ENCODE results near the gene ZNF697. TPM values are rescaled to one million over a fixed set of nuclear protein-coding genes. Genes with fewer than 3 reads are reported as not detected.
A peak's percentile ranks its signal among the peaks of the same experiment; 100 is the strongest.
"Not testable (repeated sequence)": the region's sequence is repeated elsewhere in the genome, so short reads cannot be mapped to it uniquely, and the experiment has no call there.

ZNF697 gene
- total RNA-seq, 1 donor from 2014 or later = 8.8 TPM

DNA sequence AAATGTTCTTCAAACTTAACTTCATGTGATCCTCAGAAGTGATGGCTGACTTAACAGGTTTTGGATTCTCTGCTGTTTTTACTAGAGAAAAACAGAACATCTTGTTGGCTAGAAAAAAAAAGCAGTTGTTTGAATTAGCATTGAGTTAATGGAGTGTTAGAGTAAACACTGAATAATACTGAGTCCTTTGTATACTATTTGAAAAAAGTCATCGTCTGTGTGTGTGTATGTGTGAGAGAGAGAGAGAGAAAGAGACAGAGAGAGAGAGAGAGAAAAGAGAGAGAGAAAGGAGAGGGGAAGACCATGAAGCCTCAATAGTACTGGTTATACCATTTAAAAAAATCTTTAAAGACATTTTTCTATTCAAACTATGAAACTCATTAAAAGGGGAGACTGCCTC lies 10.4 kb downstream of the ZNF697 start:
- intact Hi-C loops (cut with DNase I) = no loop called here
- DNase-seq (ENCODE audit: missing footprints) (no peak), ATAC-seq (no peak)

GRCh38 chr1:119636491-119637089 lies 11.5 kb downstream of the ZNF697 start:
- ATAC-seq (no peak), DNase-seq (ENCODE audit: missing footprints) (no peak)
- intact Hi-C loops (cut with DNase I) = no loop called here

GRCh38 chr1:119635811-119636390 lies 12.2 kb downstream of the ZNF697 start:
- no peak for ATAC-seq
- no peak for DNase-seq (ENCODE audit: missing footprints)
- intact Hi-C loops (cut with DNase I) = no loop called here

GRCh38 chr1:119634016-119634415 lies 14.1 kb downstream of the ZNF697 start:
- DNase-seq (ENCODE audit: missing footprints) (no peak), ATAC-seq (no peak)
- intact Hi-C loops (cut with DNase I) = no loop called here

- no peak for ATAC-seq
- intact Hi-C loops (cut with DNase I) = no loop called here
- no peak for DNase-seq (ENCODE audit: missing footprints)
Observed at GRCh38 chr1:119633575-119633974, 14.5 kb downstream of the ZNF697 start.

GRCh38 chr1:119632841-119633240 lies 15.2 kb downstream of the ZNF697 start:
- ATAC-seq = no peak
- intact Hi-C loops (cut with DNase I) = no loop called here
- DNase-seq (ENCODE audit: missing footprints) = no peak

DNA sequence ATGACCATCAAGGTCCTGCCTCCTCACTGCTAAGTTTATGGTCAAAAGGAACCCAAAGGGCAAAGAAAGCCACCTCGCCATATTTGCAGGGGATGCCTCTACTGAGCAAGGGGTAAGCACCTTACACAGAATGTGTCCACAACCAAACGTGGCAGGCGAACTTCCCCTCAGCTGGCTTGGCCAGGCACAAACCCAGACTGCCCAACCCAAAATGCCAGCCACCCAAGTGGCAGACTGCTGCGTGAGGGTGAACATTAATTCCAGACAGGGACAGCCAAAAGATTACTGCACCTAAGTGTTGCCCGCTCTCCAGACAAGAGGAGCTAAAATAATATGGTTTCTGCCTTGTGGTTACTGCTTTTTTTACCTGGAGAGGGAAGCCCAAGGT lies 16.0 kb downstream of the ZNF697 start:
- intact Hi-C loops (cut with DNase I) = no loop called here
- peak; percentile 47 for ATAC-seq
- DNase-seq (ENCODE audit: missing footprints) = no peak

DNA sequence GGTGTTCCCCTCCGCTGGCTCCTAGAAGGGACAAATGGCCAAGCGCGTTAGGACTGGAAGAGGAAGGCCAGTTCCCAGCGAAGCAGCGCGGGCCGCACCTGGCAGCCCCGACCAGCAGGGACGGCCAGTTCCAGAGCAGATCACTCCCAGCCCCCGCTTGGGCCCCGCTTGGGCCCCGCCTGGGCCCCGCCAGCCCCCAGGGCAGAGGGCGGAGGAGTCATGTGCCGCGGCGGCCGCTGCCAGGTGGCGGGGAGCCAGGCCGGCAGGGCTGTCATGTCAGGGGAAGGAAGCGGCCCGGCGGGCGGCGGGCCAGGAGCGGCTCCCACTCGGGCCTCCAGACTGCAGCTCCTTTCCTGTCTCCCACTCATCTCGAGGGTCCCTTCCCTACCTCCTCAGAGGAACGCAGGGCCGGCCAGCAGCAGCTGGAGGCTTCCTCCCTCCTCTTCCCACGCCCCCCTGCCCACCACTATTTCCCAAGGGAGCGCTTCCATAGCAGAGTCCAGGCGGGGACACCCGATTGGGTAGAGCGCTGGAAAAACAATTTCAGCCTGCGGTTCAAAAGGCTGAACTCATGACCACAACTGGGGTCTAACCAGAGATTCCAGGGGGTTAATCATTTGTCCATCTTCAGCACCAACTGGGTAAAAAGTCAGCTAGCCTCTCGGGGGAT lies 16.5 kb downstream of the ZNF697 start:
- DNase-seq (ENCODE audit: missing footprints) (peak; percentile 95), ATAC-seq (peak; percentile 95)
- intact Hi-C loops (cut with DNase I) = loop anchor here (1.0 kb wide), 1 partner anchor 17 kb away; the partner anchor contains the start of gene ZNF697

- DNase-seq (ENCODE audit: missing footprints) (no peak), ATAC-seq (no peak)
- intact Hi-C loops (cut with DNase I) = loop anchor here (1.0 kb wide), 1 partner anchor 17 kb away; the partner anchor contains the start of gene ZNF697
Observed at GRCh38 chr1:119631086-119631432, 17.0 kb downstream of the ZNF697 start.

DNA sequence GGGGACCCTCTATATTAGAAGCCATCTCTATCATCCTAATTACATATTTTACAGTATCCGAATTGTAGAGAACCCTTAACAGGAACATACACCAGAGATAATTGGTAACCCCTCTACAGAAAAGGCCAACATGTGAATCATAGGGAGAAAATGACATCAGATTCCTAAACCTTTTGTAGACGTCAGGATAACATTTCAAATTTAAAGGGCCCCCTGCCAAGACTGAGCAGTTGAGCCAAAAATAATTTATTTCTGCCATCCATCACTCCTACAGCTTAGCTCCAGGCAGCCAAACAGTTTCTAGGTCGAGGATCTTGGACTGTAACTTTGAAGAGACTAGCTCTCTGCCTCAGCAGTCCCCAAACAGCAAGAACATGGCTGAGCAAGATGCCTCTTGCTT lies 21.2 kb downstream of the ZNF697 start:
- intact Hi-C loops (cut with DNase I) = no loop called here
- DNase-seq (ENCODE audit: missing footprints) (no peak), ATAC-seq (no peak)

GRCh38 chr1:119626011-119626545 lies 22.0 kb downstream of the ZNF697 start:
- ATAC-seq (no peak), DNase-seq (ENCODE audit: missing footprints) (no peak)
- intact Hi-C loops (cut with DNase I) = no loop called here

- ATAC-seq = no peak
- no peak for DNase-seq (ENCODE audit: missing footprints)
- intact Hi-C loops (cut with DNase I) = no loop called here
Observed at GRCh38 chr1:119623678-119624077, 24.4 kb downstream of the ZNF697 start.

DNA sequence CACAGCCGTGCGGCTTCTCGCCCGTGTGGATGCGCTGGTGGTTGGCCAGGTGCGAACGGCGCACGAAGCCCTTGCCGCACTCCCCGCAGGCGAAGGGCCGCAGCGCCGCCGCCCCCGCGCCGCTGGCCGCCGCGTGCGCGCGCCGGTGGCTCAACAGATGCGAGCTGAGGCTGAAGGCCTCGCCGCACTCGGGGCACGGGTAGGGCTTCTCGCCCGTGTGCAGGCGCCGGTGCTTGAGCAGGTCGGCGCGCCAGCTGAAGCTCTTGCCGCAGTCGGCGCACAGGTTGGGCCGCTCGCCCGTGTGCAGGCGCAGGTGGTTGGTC lies 24.9 kb downstream of the ZNF697 start:
- no peak for ATAC-seq
- DNase-seq (ENCODE audit: missing footprints) = no peak
- intact Hi-C loops (cut with DNase I) = no loop called here

DNA sequence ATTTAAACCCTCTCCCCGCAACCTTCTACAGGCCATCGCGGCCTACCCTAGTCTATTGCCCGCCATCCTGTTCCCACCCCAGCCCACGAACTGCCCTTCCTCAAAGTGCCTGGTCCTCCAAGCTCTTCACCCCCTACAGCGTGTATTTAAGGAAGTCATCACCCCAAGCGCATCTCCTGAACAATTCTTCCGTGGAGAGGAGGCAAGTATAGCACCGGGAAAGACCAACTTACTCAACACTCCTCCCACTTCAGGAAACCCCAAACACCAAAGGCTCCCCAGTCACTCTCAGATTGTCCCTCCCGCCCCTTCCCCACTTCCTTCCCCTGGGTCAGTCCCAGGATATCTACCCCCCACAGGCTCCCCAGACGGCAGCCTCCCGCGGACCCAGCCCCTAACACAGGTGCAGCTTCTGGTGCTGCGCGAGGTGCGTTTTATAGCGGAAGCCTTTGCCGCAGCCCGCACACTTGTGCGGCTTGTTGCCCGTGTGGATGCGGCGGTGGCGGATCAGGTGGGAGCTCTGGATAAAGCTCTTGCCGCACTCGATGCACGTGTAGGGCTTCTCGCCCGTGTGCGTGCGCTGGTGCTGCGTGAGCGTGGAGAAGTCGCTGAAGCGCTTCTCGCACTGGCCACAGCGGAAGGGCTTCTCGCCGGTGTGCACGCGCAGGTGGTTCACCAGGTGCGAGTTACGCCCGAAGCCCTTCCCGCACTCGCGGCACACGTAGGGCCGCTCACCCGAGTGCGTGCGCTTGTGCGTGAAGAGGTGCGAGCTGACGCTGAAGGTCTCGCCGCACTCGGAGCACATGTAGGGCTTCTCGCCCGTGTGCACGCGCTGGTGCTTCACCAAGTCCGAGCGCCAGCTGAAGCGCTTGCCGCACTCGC lies 25.5 kb downstream of the ZNF697 start:
- ATAC-seq = no peak
- no peak for DNase-seq (ENCODE audit: missing footprints)
- intact Hi-C loops (cut with DNase I) = no loop called here

DNA sequence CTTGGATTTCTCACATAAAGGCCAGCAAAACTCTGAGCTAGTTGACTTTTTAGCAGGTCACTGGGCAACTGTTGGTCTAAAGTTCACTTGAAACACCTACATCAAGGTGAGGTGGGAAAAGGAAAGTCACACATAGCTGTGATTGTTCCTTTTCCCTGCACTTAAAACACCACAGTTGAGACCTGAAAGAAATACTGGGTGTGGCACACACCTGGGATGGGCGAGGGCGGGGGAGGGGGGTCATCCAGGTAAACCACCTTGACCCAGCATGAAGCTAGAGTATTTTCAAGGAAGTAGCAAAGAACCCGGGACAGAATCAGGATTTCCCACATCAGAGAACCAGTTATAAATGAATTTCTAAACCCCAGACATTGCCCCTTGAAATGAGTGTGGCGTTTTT lies 26.4 kb downstream of the ZNF697 start:
- intact Hi-C loops (cut with DNase I) = loop anchor here (2.0 kb wide), 1 partner anchor 21 kb away; no protein-coding TSS in a partner anchor
- ATAC-seq = no peak
- no peak for DNase-seq (ENCODE audit: missing footprints)

DNA sequence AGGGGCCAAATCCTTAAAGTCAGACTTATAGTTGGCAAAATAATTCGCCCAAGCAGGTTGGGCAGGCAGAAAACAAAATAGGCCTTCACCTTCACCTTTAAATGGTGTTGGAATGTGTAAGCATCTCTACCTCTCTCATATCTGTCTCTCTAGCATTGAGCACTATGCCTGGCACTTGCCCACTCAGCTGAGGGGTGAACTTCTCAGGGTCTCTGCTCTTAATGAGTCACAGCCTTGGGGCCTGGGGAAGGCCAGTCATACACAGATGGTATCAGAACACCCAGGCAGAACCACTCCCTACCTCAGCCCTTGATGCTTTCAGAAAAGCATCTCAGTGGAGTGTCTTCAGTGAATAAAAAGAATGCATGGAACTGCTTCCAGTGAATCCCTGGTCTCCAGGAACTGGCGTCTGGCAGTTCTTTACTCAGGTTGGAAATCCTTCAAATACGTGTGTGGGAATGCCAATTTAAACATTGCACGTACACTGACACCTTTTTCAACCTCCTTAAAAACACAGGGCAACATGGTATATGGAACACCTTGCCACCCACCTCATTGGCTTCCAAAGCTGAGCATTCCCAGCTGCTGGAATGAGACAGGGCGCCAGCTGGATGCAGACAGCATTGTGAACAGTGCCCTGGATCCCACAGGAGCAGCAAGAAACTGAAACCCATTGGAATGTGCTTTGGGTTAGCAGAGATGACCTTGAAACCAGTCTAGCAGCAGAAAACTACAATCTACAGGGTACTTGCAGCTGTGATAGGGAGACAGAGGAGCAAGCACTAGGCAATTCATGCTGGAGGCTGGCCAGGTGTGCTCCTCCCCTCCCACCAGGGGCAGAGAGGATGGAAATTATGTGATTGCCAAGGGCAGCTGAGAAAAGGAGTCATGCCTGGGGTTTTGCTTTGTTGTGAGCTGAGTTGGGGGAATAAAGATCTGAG lies 30.0 kb downstream of the ZNF697 start:
- ATAC-seq (peak; percentile 19), DNase-seq (ENCODE audit: missing footprints) (no peak)
- intact Hi-C loops (cut with DNase I) = no loop called here

- DNase-seq (ENCODE audit: missing footprints); intact Hi-C loops (cut with DNase I); ATAC-seq: not testable (repeated sequence)
Observed at GRCh38 chr1:119616748-119617147, 31.3 kb downstream of the ZNF697 start.

- DNase-seq (ENCODE audit: missing footprints); intact Hi-C loops (cut with DNase I): not testable (repeated sequence)
- ATAC-seq = peak; percentile 51
Observed at GRCh38 chr1:119615100-119615499, 33.0 kb downstream of the ZNF697 start.

All from Right ventricle myocardium inferior (tissue), 1 donor.